ENCODE results near the gene PAX6. TPM values are rescaled to one million over a fixed set of nuclear protein-coding genes. Genes with fewer than 3 reads are reported as not detected.

The PAX6 gene
- total and polyA plus RNA-seq, 7 donors: 0.34 to 0.46 TPM; not detected in 5

- WGBS, 2 donors: 4% methylated on average over 35 of the region's 35 CpGs
- peaks cover 0 to 92% (median 91%) of the 10 kb centered on the region in 4 donors for H3K4me1 ChIP-seq
- TF ChIP-seq POLR2A (IDR thresholded peaks at IDR 0.05) (no peak), POLR2AphosphoS5 (IDR thresholded peaks at IDR 0.05) (no peak)
These were observed 2.5 kb upstream of the PAX6 start for GRCh38 chr11:31813391-31814175.

GRCh38 chr11:31812383-31813381 lies 1.6 kb upstream of the PAX6 start:
- no peak for TF ChIP-seq EP300 (IDR thresholded peaks at IDR 0.05)
- TF ChIP-seq POLR2AphosphoS5 (IDR thresholded peaks at IDR 0.05): peak in 1 of 4 donors; percentile 11
- Histone ChIP-seq H3K36me3 (no peaks in the 10 kb centered on the region), H3K9me3 (no peaks in the 10 kb centered on the region), H3K27ac (no peak overlapping the region), H3K4me1 (peaks cover 0 to 84% (median 82%) of the 10 kb centered on the region in 4 donors), H3K27me3 (peaks cover 92 to 100% (median 100%) of the 10 kb centered on the region in 3 donors), H3K4me3 (peak overlapping the region; percentile 18 to 45 (median 34))
- intact Hi-C loops (cut with DNase I): no loop called here
- 1 to 3% methylated on average over 63 of the region's 63 CpGs for WGBS, 2 donors
- no peak for DNase-seq

More at GRCh38 chr11:31813391-31814175, 2.5 kb upstream of the PAX6 start:
- H3K4me3 ChIP-seq: peak overlapping the region in 3 of 4 donors; percentile 32 to 45 (median 35)
- peaks cover 91 to 100% (median 100%) of the 10 kb centered on the region in 3 donors for H3K27me3 ChIP-seq
- H3K27ac ChIP-seq: no peak overlapping the region
- peak; percentile 57 for DNase-seq
- intact Hi-C loops (cut with DNase I): no loop called here
- H3K9me3 ChIP-seq: no peaks in the 10 kb centered on the region
- no peaks in the 10 kb centered on the region for H3K36me3 ChIP-seq

- H3K9me3 ChIP-seq: no peaks in the 10 kb centered on the region
- TF ChIP-seq EP300 (IDR thresholded peaks at IDR 0.05) (no peak), POLR2A (IDR thresholded peaks at IDR 0.05) (no peak), CTCF (IDR thresholded peaks at IDR 0.05) (no peak), POLR2AphosphoS5 (IDR thresholded peaks at IDR 0.05) (no peak)
- H3K4me3 ChIP-seq: peak overlapping the region in 3 of 4 donors; percentile 9 to 44 (median 43)
- no peak overlapping the region for H3K27ac ChIP-seq
- peak; percentile 61 for DNase-seq
- H3K36me3 ChIP-seq: no peaks in the 10 kb centered on the region
- peaks cover 94 to 100% (median 100%) of the 10 kb centered on the region in 3 donors for H3K27me3 ChIP-seq
- 2% methylated on average over 91 of the region's 91 CpGs for WGBS, 2 donors
- peaks cover 0 to 72% (median 70%) of the 10 kb centered on the region in 4 donors for H3K4me1 ChIP-seq
- intact Hi-C loops (cut with DNase I): no loop called here
These were observed 1.0 kb downstream of the PAX6 start for GRCh38 chr11:31809857-31810778.

- peaks cover 95 to 100% (median 100%) of the 10 kb centered on the region in 3 donors for H3K27me3 ChIP-seq
- peak overlapping the region in 1 of 4 donors; percentile 43 for H3K4me3 ChIP-seq
- 11 to 16% methylated on average over 6 of the region's 6 CpGs for WGBS, 2 donors
- peaks cover 0 to 4% (median 0%) of the 10 kb centered on the region in 4 donors for H3K9me3 ChIP-seq
- TF ChIP-seq POLR2A (IDR thresholded peaks at IDR 0.05): no peak
- TF ChIP-seq POLR2AphosphoS5 (IDR thresholded peaks at IDR 0.05): peak in 1 of 4 donors; percentile 21
- H3K4me1 ChIP-seq: peaks cover 0 to 74% (median 71%) of the 10 kb centered on the region in 4 donors
- no peaks in the 10 kb centered on the region for H3K36me3 ChIP-seq
- H3K27ac ChIP-seq: no peak overlapping the region
- no peak for DNase-seq
- intact Hi-C loops (cut with DNase I): no loop called here
These were observed 1.6 kb downstream of the PAX6 start for GRCh38 chr11:31809541-31809856.

- peaks cover 0 to 74% (median 71%) of the 10 kb centered on the region in 4 donors for H3K4me1 ChIP-seq
- TF ChIP-seq POLR2A (IDR thresholded peaks at IDR 0.05): no peak
- H3K27ac ChIP-seq: no peak overlapping the region
- H3K4me3 ChIP-seq: no peak overlapping the region
- H3K36me3 ChIP-seq: no peaks in the 10 kb centered on the region
- peaks cover 95 to 100% (median 100%) of the 10 kb centered on the region in 3 donors for H3K27me3 ChIP-seq
- intact Hi-C loops (cut with DNase I): no loop called here
- WGBS, 2 donors: 5 to 8% methylated on average over 21 of the region's 21 CpGs
- no peak for DNase-seq
- peaks cover 0 to 4% (median 0%) of the 10 kb centered on the region in 4 donors for H3K9me3 ChIP-seq
These were observed 2.2 kb downstream of the PAX6 start for GRCh38 chr11:31808721-31809540.

All from sigmoid colon (tissue), 7 donors.